ENCODE results near the gene OGDHL. TPM values are rescaled to one million over a fixed set of nuclear protein-coding genes. Genes with fewer than 3 reads are reported as not detected.
"Not testable (repeated sequence)": the region's sequence is repeated elsewhere in the genome, so short reads cannot be mapped to it uniquely, and the experiment has no call there.

The OGDHL gene
- total RNA-seq, 1 experiment from 2014 or later = 3.5 TPM

DNA sequence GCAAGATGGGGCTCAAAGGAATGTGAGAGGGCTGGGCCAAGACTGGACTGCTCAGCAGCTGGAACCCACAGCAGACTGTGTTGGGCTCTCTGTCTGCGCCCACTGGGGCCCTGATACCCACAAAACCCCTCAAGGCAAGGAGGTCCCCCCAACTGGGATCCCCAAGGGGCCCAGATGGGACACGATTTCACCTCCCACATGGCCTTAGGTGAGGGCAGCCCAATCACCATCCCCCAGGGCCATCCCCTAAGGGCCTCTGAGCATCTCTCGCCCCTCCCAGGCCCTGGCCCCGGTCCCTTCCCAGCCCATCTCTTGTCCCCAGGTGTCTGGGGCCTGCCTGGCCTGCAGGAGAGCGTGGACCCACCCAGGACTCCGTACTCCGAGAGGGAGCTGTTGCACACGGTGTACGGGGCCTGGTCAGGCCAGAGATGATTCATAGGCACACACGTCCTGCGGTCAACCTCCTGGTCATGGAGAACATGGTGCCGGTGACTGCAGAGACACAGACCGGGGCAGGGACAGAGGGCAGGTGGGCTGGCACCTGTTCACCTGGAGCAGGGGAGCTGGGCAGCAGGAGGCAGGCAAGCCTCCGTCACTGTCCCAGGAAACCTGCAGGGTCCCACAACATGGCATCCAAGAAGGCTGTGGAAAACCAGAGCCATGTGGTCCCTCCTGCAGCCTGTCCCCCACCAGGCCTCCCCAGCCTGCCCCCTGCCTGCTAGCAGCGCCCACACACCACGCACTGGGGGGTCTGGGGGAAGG is 21.6 kb downstream of the OGDHL start:
- no peak for DNase-seq (ENCODE audit: low spot score)

DNA sequence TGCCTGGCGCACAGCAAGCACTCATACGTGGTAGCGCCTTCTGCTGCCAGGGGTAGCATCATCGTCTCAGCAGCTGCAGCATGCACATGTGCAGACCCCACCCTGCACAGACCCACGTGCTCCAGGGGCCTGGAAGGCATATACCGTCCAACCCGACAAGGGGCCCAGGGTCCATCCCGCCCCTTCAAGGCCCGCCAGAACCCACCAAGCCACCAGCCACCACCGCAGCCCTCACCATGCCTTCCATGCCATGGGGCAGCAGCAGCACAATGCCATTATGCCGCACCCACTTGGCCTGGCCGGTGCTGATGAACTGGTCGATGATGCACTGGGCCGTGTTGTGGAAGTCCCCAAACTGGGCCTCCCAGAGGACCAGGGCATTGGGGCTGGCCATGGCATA is 22.7 kb downstream of the OGDHL start:
- no peak for DNase-seq (ENCODE audit: low spot score)

DNA sequence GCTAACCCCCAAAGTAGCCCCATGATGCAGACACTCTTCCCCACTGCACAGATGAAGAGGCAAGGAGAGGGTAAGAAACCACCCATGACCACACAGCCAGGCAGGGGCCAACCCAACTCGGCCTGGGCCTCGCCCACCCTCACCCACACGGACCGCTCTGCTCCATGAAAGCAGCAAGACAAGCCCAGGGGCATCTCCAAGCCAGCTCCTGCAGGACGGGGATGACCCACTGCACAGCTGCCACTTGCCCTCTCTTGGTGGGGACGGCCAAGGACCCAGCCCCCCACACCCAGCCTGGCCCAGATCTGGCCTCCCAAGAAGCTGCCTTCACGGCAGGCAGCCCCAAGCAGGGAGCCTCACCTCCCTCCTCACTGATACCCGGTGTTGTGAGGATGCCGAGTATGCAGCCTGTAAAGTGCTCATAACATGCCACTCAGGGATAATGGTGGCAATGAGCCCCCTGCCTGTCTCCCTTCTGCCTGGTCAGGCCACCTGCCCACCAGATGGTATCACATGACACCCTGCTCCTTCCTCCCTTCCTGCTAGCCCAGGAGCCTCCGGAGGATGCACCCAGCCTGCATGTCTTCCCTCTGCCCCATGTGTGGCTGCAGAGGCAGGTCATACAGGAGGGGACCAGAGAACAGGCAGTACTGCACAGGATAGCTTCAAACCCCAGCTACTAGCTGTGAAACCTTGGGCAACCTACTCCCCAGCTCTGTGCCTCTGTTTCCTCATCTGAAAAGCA is 23.3 kb downstream of the OGDHL start:
- DNase-seq (ENCODE audit: low spot score) = no peak

DNA sequence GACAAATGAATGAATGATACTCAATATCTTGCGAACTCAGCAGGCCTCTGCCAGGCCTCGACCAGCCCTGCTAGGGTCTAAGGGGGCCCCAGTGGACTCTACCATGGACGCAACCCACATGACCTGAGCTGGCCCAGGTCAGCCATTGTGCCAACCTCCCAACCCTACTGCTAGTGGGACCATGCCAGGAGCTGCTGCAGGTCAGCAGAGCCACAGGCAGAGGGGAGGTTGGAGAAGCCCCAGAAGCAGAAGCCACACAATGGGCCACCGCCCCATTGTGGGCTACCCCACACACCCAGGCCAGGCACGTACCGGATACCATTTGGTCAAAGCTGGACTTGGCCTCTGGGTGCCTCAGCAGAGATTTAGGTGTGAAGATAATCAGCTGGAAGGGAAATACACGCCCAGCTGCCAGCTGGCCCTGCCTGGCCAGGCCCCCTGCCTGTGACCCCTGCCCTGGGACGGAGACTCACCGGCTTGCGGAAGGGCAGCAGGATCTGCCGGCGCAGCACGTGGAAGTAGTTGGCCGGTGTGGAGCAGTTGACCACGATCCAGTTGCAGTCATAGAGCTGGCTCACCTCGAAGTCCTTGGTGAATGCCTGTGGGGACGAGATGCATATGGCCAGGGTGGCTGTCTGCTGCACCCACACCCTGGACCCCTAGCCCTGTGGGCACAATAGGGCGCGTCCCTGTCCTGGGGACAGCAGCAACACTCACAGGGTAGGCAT is 24.5 kb downstream of the OGDHL start:
- no peak for DNase-seq (ENCODE audit: low spot score)

DNA sequence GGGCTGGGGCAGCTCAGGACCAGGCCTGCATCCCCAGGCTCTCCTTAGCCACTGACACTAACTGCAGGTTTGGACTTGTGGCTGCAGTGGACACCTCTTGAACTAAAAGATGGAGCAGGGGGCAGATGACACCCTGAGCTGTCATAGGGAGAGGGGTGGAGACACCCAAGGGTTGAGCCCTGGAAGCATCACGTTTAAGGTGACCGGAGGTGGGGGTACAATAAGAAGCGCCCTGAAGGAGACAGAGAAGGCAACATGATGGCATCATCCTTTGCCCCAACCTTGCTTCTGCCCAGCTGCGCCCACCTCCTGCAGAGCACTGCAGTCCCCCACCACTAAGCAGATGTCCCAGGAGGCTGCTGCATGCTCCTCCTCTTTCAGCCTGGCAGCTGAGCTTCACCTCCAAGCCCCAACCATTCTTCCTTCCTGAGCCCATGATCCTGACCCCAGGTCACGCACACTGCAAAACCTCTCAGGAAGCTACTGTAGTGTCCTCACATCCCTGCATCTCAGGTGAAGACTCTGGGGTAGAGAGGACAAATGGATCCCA is 25.5 kb downstream of the OGDHL start:
- DNase-seq (ENCODE audit: low spot score) = no peak

DNA sequence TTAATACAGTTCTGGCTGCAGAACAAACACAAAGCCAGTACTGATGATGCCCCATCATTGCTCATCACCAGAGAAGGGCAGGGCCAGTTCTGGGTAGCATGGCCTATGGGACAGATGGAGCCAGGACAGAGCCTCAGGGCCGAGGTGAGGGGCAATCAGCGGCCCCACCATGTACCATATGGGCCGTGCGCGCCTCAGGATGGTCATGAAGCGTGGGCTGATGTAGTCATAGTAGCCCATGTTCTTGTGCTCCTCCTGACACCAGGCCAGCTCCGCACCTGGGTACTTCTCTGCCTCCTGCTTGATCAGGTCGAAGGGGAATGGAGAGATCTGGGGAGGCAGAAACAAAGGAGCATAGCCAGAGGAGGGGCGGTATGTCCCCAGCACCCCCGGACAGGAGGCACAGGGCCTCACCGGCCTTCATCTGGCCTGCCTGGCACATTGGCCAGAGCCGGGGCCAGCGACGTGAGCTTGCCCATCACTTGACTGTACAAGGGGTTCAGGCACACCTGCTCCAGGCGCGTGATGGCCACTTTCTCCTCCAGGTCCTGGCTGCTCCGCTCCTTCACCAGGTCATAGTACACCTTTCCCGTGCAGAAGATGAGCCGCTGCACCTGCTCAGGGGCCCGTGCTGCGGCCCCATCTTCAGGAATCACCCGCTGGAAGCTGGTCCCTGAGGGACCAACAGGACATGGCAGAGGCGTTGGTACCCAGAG is 26.1 kb downstream of the OGDHL start:
- DNase-seq (ENCODE audit: low spot score) = no peak

DNA sequence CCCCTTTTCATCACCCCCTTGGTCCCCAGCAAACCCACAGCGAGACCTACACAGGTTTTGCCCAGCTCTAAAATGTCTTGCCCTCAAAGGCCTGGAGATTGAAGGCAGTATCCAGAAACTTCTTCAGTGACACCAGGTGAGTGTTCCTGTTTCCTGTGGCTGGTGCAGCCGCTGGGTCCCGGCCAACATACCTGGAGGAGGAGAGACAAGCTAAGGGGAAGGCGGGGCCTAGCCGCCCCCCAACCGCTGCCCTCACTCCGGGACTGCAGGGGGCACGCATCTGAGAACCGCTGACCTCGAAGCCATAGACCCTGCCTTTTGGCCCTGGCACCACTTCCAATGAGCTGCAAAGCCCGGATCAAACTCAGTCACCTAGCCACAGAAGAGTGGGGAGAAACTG is 27.0 kb downstream of the OGDHL start:
- DNase-seq (ENCODE audit: low spot score) = no peak

DNA sequence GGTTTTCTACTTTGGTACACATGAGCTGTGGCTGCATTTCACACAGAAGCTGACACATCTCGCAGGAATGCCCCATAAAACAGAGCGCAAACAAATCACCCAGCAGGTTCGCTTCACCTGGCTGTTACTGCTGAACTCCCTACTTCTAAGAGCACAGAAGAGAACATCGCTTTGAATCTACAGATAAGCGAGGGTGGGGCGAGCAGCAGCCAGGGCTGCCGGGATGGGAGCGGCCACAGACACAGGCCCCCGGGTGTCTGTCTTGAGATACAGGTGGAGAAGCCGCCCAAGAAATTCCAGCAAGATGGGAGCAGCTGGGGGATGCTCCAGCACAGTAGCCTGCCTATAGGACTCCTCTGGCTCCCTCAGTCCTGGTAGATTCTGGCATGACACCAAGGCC is 27.4 kb downstream of the OGDHL start:
- peak; percentile 3 for DNase-seq (ENCODE audit: low spot score)

DNA sequence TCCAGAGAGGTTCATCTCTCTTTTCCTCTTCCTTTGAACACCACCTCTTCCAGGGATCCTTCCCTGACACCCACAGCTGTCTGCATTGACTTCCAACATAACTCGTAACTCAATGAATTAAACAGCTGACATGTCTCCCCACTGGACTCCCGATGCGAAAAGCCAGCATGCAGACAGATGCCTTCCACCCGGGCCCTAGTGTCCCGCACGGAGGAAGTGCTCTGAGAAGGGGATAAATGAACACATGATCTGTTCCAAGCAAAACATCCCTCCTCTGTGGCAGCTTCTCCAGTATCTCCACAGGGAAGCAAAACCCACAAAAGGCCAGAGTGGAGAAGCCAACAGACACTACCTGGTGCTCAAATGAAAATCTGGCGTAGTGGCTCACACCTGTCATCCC is 28.3 kb downstream of the OGDHL start:
- no peak for DNase-seq (ENCODE audit: low spot score)

DNA sequence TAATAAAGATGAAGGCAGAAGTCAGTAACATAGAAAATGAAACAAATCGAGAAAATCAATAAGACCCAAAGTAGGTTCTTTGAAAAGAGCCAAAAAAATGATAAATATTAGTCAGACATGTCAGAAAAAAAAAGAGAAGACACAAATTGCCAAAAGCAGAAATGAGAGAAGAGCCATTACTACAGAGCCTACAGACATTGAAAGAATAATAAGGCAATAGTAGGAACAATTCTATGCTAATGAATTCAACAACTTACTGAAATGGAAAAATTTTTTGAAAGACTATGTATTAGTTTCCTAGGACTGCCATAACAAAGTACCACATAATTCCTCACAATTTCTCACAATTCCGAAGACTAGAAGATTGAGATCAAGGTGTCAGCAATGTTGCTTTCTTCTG is 35.5 kb downstream of the OGDHL start:
- DNase-seq (ENCODE audit: low spot score) = no peak

DNA sequence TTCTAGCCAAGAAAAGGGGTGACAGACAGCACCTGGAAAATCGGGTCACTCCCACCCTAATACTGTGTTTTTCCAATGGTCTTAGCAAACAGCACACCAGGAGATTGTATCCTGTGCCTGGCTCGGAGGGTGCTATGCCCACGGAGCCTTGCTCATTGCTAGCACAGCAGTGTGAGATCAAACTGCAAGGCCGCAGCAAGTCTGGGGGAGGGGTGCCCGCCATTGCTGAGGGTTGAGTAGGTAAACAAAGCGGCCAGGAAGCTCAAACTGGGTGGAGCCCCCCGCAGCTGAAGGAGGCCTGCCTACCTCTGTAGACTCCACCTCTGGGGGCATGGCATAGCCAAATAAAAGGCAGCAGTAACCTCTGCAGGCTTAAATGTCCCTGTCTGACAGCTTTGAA is 47.0 kb downstream of the OGDHL start:
- not testable (repeated sequence) for DNase-seq (ENCODE audit: low spot score)

DNA sequence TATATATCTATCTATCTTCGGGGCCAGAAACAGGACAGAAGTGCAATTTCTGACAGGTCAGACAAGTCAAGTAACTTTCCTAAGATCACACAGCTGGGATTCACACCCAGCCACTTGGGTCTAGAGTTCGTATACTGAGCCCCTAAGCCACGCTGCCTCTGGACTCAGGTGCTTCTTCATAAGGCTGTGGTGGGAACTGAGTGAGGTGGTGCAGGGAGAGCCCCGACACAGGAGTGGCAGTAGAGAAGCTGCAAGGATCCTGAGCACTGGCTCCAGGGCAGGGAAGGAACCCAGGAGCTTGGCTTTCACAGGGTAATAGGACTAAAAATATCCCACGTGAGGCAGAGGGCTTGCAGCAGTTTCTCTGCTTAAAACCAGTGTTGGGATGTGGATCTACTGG is 48.9 kb downstream of the OGDHL start:
- no peak for DNase-seq (ENCODE audit: low spot score)

DNA sequence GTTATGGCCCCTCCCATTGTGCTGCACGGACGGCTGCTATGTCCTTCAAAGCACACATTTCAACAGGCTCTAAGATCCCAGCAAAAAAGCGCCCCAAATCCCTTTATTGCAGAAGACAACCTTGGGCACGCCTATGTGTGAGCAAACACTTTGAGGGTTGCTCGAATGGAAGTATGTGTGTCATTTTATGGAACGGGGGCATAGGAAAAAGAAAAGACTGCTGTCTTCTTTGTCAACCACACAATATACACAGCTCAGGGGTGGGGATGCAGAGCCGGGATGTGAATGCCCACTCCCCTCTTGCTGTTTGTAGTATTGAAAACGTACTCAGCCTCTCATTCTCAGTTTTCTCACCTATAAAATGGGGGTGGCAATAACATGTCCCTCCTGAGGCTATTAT is 50.6 kb downstream of the OGDHL start:
- no peak for DNase-seq (ENCODE audit: low spot score)

DNA sequence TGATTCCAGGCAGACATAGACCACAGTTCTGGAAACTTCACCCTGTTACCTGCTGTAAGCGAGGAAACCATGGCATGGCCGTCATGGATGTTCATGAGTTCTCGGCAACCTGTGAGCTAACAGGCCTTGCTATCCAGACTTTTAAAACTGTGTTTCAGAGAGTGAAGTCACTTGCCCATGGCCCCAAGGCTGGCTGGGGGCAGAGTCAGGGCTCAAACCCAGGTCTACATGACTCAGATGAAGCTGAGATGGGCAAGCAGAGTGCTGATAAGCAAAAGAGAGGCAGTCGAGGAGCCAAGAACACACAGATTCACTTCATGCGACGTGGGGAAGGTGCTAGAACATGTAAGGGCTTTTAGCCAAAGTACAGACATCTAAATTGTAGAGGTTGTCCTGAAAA is 51.2 kb downstream of the OGDHL start:
- no peak for DNase-seq (ENCODE audit: low spot score)

DNA sequence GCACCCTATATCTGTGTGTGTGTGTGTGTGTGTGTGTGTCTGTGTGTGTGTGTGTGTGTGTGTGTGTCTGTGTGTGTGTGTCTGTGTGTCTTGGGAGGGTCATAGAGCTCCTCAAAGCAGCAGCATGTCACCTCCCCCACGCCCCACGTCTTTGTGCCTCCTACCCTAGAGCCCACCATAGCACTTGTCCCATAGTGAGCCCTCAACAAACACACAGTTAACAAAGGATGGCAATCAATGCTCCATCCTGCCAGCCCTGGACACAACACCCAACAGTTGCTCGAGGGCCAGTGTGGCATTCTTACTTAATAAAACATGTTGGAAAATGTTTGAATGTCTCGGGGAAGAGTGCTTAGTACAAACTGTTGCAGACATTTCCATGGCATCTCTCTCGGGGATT is 52.2 kb downstream of the OGDHL start:
- DNase-seq (ENCODE audit: low spot score) = no peak

DNA sequence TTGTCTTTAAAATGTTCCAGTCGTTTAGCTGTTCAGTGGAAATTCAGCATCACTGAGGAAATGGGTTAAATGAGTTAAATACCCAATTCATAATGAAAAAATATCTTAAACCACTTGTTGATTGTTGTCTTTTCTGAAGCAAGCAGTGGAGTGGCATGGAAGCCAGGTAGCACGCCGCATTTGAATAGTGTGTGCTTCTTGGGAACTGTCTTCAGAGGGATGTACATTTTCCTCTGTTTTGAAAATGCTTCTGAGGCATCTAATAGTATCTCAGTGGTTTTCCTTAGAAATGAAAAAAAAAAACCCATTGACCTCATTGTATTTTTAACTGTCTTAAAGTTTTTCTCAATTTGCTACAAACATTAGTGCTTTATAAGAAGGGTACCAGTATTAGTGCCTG is 54.5 kb downstream of the OGDHL start:
- no peak for DNase-seq (ENCODE audit: low spot score)

DNA sequence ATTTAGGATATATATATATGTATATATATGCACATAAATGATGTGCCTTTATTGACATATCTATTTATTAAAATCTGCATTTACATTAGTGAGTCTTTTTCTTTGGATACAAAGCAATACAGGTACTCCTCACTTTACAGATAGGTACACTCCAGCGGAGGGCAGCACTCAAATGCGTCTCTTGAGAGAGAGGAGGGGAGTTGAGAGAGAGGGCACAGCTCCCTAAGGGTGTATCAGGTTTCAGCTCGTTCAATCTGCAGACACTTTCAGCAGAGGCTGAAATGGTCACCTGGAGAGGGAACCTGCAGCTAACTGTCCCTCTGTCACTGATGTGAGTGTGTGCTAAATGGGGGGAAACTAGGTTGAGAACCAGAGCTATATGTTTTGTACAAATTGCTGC is 61.1 kb downstream of the OGDHL start:
- no peak for DNase-seq (ENCODE audit: low spot score)

DNA sequence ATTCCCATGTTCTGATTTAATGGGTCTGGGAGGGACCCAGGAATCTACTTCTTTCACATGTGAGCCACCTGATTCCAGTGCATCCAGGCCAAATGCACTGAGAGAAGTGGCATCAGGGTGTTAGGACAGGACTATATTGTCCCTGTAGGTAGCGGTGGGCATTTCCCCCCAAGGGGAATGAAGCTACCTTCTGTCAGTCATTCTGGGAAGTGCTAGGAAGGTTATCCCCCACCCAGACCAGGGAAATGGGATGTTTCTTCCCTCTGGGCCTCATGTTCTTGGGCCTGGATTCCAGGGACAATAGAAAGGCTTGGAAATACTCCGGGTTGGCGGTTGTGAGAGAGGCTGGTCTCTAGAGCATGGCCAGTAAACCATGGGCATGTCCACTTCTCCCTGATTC is 61.9 kb downstream of the OGDHL start:
- DNase-seq (ENCODE audit: low spot score) = no peak

DNA sequence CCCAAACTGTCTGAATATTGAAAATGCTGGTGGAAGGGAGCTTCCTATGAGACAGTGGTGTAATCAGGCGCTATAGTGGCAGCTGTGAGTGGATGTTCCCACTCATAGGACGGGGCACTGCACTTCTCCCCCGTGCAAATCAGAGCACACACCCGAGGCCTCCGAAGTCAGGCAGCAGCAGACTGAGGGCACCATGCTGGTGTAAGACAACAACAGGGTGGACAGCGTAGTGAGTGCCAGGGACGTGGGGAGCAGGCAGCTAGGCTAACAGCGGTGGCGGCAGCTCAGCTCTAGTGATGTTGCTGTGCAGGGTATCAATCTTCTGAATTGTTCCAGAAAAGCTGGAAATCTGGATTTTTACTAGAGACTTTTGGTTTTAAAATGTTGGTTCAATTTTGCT is 63.4 kb downstream of the OGDHL start:
- DNase-seq (ENCODE audit: low spot score) = no peak

DNA sequence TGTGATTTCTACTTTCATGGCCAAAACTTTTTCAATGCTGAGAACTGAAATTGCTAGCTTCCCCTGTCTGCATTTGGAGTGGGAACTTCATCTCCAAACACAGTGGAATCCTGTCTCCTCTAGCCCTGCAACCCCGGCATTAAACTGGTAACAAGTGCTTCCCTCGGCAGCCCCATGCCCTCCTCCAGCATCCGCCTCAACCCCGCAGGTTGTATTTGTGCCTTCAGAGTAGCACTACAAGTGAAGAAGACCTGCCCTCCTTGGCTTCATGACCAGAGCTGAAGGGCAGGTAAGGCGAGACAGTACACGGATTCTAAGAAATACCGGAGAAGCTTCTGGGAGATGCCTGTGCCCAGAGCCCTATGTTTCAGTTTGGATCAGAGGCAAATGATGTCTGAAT is 65.8 kb downstream of the OGDHL start:
- no peak for DNase-seq (ENCODE audit: low spot score)

DNA sequence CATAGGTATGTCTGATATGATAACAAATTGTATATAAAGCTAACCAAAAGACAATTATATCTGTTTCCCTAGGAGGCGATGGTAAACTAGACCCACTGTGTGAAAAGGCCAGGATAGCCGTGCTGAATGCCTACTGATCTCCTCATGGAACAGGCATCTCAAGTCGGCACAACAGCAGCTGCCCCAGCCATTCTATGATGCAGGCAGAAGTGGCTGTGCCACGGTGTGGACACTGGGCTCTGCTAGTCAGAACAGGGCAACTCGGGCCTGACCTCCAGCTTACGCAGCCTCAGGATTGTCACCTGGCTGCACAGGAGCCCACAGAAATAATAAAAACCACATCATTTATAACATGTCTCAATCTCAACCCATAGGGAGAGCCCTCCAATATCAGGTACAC is 67.7 kb downstream of the OGDHL start:
- no peak for DNase-seq (ENCODE audit: low spot score)

DNA sequence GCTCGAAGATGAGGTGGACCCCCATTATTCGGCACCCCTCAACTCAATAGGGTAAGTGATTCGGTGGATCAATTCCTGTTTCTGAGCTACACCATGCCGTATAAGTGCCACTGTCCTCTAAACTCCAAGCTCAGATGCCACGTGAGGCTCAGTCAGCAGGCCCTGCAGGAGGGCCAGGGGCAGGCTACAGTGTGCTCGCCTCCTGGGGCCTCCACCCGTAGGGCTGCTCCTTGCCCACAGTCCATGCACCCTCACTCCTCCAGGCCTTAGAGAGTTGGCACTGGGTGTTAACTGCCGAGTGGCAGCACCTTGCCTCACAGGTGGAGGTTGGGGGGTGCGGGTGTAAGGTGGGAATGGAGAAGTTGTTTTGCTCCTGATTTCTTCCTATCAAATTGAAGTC is 70.5 kb downstream of the OGDHL start:
- DNase-seq (ENCODE audit: low spot score) = no peak

Measured in A172 (cell line).